Dermis blood vessel endothelial cell (primary cell): ENCODE results near the gene HHATL. TPM values are rescaled to one million over a fixed set of nuclear protein-coding genes. Genes with fewer than 3 reads are reported as not detected.
A peak's percentile ranks its signal among the peaks of the same experiment; 100 is the strongest.

Experiments
- DNase-seq: peaks from one replicate; pipeline ENCODE4 v3.0.0; 2010
- total RNA-seq: library from RNA; depleted of rRNA; stranded (reverse); fragments of >200 nt; gene quantifications from 2 replicates; pipeline ENCODE4 v1.2.3, GENCODE V29; 2014

Gene HHATL
- total RNA-seq, 1 donor from 2014 or later = not detected

DNA sequence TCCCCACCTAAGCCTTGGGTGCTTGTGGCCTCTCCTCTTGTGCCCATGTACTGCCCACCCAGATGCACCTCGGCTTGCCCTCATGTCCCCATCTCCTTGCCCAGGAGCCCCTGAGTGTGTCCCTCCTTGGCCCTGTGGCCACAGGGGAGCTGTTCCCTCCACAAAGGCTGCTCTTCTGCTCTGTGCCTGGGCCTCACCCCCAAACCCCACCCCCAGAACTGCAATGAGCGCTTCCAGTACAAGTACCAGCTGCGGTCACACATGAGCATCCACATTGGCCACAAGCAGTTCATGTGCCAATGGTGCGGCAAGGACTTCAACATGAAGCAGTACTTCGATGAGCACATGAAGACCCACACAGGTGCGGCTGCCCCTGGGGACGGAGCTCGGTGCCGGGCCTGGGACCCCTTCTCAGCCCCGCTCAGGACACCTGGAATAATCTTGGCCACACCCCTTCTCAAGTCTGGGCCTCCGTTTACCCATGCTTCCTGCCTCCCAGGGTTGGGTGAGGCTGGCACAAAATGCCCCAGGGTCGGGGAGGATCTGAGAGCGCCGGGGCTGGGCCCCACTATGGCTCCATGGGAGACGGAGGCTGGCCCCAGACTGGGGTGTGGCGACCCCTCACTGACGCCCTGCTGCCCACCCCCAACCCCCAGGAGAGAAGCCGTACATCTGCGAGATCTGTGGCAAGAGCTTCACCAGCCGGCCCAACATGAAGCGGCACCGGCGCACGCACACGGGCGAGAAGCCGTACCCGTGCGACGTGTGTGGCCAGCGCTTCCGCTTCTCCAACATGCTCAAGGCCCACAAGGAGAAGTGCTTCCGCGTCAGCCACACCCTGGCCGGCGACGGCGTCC, 38.8 kb downstream of the HHATL start:
- no peak for DNase-seq

DNA sequence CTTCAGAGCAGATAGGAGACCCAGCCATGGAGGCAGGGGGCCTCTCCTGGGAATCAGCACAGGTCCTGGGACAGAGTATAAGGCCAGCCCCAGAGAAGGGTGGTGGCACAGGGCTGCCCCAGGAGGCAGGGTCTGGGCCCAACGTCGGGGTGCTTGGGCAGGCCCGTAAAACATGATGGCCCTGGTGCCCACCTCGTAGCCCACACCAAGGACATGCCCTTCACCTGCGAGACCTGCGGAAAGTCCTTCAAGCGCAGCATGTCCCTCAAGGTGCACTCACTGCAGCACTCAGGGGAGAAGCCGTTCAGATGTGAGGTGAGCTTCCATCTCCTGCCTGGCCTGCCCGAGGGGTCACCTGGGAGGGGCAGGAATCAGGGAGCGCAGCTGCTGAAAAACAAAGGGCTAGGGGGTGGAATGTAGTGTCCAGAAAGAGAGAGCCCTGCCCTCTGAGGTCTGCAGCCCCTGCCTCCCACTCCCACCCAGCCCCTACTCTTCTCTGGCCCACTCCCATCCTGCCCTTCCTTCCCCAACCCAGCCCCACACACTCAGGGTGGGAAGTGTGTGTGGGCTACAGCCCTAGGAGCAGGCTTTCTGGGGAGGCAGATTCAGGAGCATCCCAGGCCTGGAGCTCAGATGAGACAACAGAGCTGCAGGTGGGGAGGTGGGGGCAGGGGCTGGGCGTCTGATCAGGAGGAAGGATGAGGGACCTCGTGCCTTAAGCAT, 39.6 kb downstream of the HHATL start:
- no peak for DNase-seq

DNA sequence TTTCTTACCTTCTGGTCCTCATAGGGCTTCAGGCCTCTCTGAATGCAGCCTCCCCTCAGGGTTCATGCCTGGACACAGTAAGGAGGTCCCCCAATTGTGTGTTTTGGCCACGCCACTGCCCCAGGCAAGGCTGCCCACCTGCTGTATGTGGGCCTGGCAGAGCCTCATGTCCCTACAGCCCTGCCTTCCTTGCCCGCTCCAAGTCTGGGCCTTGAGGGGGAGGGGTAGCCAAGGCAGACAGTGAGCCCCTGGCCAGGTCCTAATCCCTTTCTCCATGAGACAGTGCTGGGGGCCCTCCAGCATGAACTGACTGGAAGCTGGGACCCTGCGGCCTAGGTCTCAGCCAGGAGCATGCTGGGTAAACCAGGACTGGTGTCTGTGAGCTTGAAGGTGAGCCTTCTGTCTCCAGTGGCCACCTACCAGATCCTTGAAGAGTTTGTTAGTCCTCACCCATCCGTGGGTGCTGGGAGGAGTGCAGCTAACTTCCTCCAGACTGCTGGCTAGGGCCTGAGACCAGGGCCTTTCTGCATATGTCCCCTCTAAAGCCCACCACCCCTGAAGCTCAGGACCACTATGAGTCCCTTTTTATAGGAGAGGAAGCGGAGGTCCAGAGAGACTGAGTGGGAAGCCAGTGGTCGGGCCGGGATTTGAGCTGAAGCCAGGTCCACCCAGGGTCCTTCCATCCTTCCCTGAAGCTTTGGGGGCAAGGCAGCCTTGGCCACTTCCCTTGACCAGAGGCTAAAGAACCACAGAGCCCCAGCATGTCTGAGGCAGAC, 40.4 kb downstream of the HHATL start:
- DNase-seq = no peak

DNA sequence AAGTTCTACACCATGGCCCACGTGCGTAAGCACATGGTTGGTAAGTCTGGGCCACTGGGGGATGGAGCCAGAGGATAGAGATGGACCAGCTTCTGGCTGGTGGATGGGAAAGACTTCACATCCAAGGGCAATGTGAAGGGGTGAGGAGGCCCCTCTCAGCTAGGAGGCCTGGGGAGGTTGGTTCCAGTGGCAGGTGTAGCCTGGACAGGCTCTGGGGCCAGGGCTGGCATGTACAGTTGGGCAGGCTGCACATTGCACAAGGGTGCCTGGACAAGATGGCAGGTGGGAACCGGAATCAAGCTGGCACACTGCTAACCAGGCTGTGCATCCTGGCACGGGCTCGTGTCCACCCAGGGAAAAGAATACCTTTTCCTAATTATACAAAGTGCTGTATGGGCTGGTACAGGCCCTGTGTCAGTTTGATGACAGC, 41.0 kb downstream of the HHATL start:
- no peak for DNase-seq

DNA sequence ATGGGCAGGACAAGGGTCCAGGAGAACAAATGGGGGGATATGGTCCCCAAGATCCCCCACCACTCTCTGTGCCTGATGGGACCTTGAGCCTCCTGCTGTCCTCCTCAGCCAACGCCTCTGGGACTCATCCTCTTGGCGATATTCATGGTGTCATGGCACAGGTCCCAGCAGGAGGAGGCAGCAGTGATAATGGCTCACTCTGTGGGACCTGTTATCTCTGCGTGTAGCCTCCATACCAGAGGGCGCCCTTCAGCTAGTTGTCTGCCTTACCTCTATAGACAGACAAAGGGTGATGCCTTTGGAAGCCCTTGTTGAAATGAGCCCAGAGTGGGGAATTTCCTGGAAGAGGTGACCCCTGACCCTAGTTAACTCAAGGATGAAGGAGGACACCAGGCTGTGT, 41.7 kb downstream of the HHATL start:
- DNase-seq = no peak

DNA sequence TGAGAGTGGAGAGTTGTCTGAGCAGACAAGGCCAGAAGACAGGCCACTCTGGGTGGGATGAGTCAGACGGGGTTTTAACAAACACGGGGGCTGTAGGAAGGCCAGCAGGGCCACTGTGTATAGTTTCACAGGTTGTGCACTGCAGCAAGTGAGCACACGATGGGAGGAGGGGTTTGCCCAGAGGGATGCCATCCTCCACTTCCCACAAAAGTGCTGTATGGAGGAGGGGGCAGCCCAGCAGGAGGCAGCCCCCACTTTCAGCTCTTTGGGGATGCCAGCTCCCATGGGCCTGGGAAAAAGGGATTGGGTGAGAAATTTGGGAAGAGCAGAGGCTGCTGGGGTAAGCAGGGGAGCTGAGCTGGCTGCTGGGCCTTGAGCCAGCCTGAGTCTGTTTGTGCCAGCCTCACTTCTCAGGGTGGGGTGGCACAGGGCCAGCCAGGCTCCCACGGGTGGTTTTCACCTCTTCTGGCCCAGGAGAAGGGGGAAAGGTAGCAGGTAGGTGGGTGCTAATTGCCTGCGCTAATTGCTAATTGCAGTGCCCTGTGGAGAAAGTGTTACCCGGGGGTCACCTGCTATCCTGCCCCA, 42.4 kb downstream of the HHATL start:
- DNase-seq = no peak

GRCh38 chr3:42659451-42660130, 43.0 kb downstream of the HHATL start:
- DNase-seq = no peak

DNA sequence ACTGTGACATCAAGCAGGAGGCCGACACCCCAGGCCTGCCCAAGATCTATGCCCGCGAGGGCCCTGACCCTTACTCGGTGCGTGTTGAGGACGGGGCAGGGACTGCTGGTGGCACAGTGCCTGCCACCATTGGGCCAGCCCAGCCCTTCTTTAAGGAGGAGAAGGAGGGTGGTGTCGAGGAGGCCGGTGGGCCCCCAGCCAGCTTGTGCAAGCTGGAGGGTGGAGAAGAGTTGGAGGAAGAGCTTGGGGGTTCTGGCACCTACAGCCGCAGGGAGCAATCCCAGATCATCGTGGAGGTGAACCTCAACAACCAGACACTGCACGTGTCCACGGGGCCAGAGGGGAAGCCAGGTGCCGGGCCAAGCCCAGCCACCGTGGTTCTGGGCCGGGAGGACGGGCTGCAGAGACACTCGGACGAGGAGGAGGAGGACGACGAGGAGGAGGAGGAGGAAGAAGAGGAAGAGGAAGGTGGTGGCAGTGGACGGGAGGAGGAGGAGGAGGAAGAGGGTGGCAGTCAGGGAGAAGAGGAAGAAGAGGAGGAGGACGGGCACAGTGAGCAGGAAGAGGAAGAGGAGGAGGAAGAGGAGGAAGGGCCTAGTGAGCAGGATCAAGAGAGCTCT, 43.7 kb downstream of the HHATL start:
- DNase-seq = no peak

GRCh38 chr3:42658091-42658770, 44.4 kb downstream of the HHATL start:
- no peak for DNase-seq

DNA sequence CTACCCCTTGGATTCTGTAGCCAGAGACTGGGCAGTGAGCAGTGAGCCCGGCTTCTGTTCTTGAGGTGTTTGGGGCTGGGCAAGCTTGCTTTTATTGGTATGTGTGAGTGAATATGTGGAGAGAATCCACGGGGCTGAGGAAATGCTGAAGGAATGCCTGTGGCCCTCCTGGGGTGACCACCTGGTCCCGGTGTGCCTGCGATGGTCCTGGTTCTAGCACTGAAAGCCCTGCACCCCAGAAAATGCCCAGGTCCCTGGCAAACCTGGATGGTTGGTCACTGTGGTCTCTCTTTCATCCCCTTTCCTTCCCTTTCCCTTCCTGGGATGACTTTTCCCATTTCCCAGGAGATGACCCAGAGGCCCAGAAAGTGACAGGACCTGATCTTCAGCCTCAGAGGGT, 44.9 kb downstream of the HHATL start:
- no peak for DNase-seq

- DNase-seq = no peak
These were observed 45.7 kb downstream of the HHATL start for GRCh38 chr3:42656680-42657610.

DNA sequence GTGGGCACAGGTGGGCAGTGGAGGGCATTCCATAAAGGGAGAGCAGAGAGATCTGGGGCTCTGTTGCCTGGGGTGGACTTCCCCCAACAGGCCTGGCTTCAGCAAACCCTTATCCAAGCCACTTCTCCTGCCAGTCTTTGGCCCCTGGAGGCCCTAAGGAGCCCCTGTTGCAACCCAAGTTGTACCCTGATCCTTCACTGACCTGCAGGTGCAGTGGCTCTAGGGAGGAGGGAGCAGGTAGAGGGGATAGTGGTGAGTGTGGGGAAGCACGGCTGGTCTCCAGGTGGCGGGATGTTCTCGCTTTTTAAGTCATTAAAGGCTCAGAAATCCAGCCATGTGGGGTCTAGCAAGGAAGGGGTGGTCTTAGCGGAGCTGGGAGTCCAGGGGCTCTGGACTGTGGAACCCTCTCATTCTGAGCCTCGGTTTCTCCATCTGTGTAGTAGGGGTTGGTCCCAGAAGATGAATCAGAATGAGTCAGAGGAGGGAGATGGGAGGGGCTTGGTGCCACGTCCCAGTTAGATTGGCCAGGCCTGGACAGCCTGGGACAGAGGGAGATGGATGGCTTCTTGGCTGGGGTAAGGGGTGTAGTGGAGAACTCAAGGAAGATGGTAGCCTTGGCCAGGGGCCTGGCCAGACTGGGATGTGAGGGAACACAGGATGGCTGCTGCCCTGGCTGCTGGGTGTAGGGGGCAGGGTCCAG, 46.5 kb downstream of the HHATL start:
- DNase-seq = peak; percentile 54

GRCh38 chr3:42655331-42655888, 47.2 kb downstream of the HHATL start:
- DNase-seq = no peak

DNA sequence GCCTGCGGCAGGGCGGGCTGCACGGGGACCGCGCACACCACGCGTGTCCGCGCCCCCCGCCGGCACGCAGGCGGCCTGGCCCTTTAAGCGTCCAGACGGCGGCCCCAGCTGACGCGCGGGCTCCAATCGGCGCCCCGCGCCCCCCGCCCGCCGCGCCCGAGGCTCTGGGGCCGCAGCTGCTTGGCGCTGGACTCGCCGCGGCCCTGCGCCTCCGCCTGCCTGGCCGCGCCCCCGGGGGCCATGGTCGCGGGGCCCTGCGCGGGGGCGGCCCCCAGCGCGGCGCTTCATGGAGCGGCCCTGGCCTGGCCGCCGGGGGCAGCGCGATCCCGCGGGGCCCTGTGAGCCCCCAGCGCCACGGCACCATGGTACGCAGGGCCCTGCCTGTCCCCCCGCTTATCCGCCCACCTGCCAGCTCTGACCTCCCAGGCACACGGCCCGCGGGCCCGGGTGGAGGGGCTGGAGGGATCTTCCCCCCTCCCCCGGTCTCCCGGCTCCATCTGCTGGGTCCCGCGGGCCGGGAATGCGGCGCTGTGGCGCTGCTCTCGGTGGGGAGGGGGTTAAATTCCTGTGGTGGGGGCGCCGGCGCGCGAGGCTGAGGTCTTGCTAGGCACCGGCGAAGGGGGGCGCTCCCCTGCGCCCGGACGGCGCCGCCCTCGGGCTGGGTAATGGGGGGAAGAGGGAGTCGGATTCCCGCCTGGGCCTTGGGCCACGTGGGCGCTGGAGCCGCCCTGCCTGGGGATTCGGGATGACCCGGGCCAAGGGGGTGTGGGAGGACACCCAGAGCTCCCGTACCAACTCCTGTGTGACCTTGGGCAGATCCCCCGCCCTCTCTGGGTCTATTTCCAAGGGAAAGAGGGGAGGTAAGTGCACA, 48.0 kb downstream of the HHATL start:
- DNase-seq = peak; percentile 63

DNA sequence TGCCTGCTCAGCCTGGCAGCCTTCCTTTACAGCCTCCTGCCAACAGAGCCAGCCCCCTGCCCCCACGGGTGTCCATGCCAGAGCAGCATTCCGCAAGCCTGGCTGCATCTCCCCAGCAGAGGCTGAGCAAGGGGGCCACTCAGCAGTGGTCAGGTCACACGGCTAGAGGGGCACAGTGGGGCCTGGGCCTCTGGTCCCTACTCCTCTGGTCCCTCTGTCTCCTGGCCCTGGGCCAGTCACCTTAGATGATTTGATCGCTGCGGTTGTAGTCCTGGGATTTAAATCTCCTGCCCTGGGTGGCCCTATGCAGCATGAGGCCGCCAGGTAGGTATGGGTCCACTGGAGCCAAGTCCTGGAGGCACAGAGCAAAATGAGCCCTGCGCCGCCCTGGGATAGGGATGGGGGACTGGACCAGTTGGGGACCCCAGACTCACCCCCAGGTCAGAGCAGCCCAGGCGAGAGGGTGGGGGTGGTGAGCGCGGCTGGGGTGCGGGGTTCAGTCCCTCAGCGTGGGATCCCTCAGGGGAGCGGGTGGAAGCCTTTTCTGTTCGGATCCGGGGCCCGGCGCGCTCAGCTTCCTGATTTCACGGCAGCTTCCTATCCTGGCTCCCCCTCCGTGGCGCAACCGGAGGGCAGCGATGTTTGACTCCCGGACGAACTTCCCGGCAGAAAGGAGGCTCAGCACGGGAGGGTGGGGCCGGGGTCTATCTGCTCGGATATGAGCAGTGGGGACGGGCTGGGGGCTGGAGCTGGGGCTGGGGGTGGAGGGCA, 48.9 kb downstream of the HHATL start, which contains the start of gene ZBTB47:
Gene ZBTB47 (plus strand): TSS at position 138 of the 771 bp plus-strand sequence. CDS start 4,659 bp downstream, outside the sequence.
- peak; percentile 37 for DNase-seq

- DNase-seq = no peak
These were observed 49.4 kb downstream of the HHATL start for GRCh38 chr3:42653303-42653559.

GRCh38 chr3:42652611-42653302, 49.8 kb downstream of the HHATL start:
- DNase-seq = peak; percentile 86
